Suppressor macrophage treated with lipopolysaccharide for 1 hour (primary cell): ENCODE results near the gene ZNF526.
A peak's percentile ranks its signal among the peaks of the same experiment; 100 is the strongest.

Source experiments
- DNase-seq, 3 donors: peaks; one replicate each; pipeline ENCODE4 v3.0.0-alpha.2; 2020 to 2022

The ZNF526 gene

DNA sequence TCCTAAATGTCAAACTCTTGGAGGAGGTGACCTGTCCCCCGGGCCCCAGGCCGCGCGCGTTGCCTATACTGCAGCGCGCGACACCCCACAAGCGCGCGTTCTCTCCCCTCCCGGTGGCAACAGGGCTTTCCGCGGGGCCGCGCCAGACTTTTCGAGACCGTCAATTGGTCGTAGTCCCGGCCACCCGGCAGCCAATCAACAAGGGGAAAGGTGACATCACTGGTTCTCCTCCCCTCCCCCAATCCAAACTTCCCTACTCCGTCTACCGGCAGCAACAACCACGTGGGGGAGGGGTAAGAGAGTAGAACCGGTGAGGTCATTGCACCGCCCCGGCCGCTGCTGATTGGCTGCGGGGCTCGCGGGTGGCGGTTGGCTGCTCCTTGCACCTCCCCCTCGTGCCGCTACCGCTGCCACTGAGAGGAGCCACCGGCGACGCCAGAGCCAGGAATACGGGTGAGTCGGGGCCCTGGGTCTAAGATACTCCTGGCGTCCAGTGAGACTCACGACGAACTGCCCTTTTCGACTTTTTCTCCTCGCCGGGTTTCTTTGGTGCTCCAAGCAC lies 48.1 kb downstream of the ZNF526 start:
- DNase-seq: peak; percentile 99 to 100 (median 100)

DNA sequence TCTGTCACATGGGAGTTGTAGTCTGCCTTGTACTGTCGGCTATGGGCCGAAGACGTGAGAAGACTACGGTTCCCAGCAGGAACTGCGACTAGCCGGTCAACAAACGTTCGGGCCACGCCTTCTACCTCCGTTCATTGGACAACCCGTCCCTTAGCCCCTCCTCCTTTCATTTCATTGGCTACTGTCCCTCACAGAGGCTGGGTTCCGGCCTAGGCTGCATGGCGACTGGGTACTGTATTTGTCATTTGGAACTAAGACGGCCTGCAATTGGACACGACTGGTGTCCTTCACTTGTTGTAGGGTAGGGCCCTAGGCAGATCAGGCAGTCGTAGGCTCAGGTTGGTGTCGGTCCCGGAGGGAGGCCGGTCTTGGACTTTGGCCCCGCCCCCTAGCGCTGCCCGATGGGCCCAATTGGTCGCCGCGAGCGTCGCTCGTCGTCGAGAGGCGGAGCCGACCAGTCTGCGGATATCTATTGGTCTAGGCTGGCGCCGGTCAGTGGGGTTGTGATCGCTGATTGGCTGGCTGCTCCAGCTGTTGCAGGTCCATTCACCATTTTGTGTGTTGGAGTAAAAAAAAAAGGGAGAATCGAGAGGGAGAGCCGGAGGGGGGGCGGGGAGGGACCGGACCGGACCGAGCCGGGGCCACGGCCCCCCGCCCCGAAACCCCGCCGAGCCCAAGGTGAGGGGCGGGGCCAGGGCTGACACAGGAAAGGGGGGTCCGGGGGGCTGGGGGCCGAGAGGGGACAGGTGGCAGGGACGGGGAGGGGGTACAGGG lies 48.8 kb downstream of the ZNF526 start, which contains the start of gene CIC:
CIC (plus strand) TSS at position 549 of the 774 bp plus-strand sequence. CDS start 2,532 bp downstream, outside the sequence.
- peak; percentile 100 for DNase-seq

GRCh38 chr19:42269478-42270345 lies 49.6 kb downstream of the ZNF526 start:
- no peak for DNase-seq

GRCh38 chr19:42270346-42271044 lies 50.4 kb downstream of the ZNF526 start:
- peak; percentile 81 to 86 (median 86) for DNase-seq

DNA sequence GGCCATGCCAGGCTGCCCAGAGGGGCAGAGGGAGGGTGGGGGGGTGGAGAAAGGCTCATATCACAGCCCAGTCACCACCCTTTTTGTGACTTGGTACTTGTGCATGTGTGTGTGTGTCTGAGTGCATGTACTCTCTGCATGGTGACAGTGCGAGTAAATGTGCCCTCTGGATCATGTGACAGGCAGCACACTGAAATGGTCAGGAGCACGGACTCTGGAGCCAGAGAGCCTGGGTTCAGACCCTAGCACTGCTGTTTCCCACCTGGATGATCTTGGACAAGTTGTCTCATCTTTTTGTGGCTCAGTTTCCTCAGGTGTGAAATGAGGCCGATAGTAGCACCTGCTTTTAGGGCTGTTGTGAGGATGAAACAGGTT lies 50.9 kb downstream of the ZNF526 start:
- no peak for DNase-seq

- no peak for DNase-seq
Observed at GRCh38 chr19:42271861-42272534, 51.9 kb downstream of the ZNF526 start.

GRCh38 chr19:42272535-42272897 lies 52.4 kb downstream of the ZNF526 start:
- DNase-seq: no peak

DNA sequence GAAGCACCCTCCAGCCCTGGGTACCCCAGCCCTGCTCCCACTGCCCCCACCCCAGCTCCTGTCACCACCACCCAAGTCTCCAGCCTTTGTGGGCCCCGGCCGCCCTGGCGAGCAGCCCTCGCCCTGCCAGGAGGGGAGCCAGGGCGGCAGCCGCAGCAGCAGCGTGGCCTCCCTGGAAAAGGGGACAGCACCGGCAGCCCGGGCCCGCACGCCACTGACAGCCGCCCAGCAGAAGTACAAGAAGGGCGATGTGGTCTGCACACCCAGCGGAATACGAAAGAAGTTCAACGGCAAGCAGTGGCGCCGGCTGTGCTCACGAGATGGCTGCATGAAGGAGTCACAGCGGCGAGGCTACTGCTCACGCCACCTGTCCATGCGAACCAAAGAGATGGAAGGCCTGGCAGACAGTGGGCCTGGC lies 52.9 kb downstream of the ZNF526 start:
- no peak for DNase-seq

GRCh38 chr19:42273407-42274064 lies 53.4 kb downstream of the ZNF526 start:
- DNase-seq: no peak

GRCh38 chr19:42274065-42274682 lies 54.1 kb downstream of the ZNF526 start:
- no peak for DNase-seq

DNA sequence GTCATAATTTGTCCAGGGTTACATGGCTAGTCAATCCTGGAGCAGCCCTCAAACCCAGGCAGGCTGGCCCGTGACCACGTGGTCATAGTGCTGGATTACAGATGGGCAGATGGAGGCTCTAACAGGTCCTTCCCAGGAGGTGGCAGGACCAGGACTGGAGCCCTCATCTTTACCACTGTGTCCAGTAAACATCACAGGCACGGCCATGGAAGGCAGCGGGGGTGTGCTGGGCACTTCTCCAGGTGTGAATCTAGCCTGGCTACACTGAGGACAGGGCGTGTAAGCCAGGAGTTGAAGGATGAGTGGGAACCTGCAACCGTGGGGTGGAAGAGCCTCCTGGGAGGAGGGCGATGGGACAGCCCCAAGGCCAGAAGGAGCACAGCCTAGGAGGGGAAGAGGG lies 55.0 kb downstream of the ZNF526 start:
- DNase-seq: no peak

GRCh38 chr19:42275517-42275916 lies 55.4 kb downstream of the ZNF526 start:
- no peak for DNase-seq

- no peak for DNase-seq
Observed at GRCh38 chr19:42276284-42276683, 56.2 kb downstream of the ZNF526 start.

DNA sequence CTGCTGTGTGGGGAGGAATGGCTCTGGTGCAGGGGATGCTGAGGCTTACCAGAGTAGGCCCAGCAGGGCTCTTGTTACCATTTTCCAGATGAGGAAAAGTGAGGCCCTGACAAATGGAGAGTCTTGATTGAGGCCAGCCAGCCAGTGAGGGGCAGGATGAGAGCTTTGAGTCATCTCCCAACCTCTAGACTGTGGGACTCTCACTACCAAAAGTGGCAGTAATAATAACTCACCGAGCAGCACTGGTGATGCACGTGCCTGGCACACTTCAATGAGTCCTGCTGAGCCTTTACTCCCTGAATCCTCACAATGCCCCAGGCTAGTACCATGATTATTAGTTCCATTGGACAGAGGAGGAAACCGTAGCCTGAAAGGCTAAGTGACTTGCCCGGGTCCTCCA lies 56.7 kb downstream of the ZNF526 start:
- no peak for DNase-seq
